PC-9 (cell line): Measurements from ENCODE around the gene MUS81. TPM values are rescaled to one million over a fixed set of nuclear protein-coding genes. Genes with fewer than 3 reads are reported as not detected.

Experiments used
- BruUV-seq: library from RNA; stranded (reverse); fragments of 400-500 nt; replicated peaks from 2 replicates; lab custom pipeline; 2021; lab: Mats Ljungman, UMichigan
- CTCF ChIA-PET: fragments of 300-600 bp; sonication (Branson Sonifier 250); formaldehyde crosslinking; loops from one replicate; lab custom pipeline; 2022; ENCODE audit warnings: antibody characterized with exemption; lab: Charles Lee
- POLR2A ChIA-PET: fragments of 300-600 bp; sonication (Branson Sonifier 250); formaldehyde crosslinking; loops from one replicate; lab custom pipeline; 2022; ENCODE audit warnings: antibody characterized with exemption; ENCODE audit not compliant: unreplicated experiment; lab: Charles Lee
- DNase-seq, 2 experiments: peaks; one replicate each; pipeline versions ENCODE4 v3.0.0 to v3.0.0-alpha.2; 2015 to 2022; ENCODE audit warnings: mixed read lengths in 1 of 2
- H2AFZ ChIP-seq: fragments of 200-600 bp; sonication (generic); 2 replicates; pipeline ENCODE4 v1.8.1; 2017; ENCODE audit warnings: antibody characterized with exemption
- H3F3A ChIP-seq: fragments of 200-600 bp; sonication (generic); 2 replicates; pipeline ENCODE4 v1.8.1; 2017; ENCODE audit warnings: antibody characterized with exemption, mild to moderate bottlenecking, low read depth; ENCODE audit not compliant: insufficient read depth
- H3K27ac ChIP-seq: fragments of 200-600 bp; sonication (generic); 2 replicates; pipeline ENCODE4 v1.6.1; 2016; ENCODE audit warnings: mixed run types
- H3K27me3 ChIP-seq: fragments of 200-600 bp; sonication (generic); 2 replicates; pipeline ENCODE4 v1.6.1; 2016; ENCODE audit warnings: low read depth, mixed run types; ENCODE audit not compliant: insufficient read depth
- H3K36me3 ChIP-seq: fragments of 200-600 bp; sonication (generic); 2 replicates; pipeline ENCODE4 v1.6.1; 2016; ENCODE audit warnings: low read depth, mixed run types
- H3K4me1 ChIP-seq: fragments of 200-600 bp; sonication (generic); replicated peaks from 2 replicates; pipeline ENCODE4 v1.6.1; 2016; ENCODE audit warnings: mixed run types; ENCODE audit not compliant: insufficient read depth
- H3K4me2 ChIP-seq: fragments of 200-600 bp; sonication (generic); 2 replicates; pipeline ENCODE4 v1.6.1; 2017; ENCODE audit warnings: mixed run types
- H3K4me3 ChIP-seq: fragments of 200-600 bp; sonication (generic); 2 replicates; pipeline ENCODE4 v1.6.1; 2016; ENCODE audit warnings: mixed run types
- H3K79me2 ChIP-seq: fragments of 200-600 bp; sonication (generic); 2 replicates; pipeline ENCODE4 v1.6.1; 2017; ENCODE audit warnings: low read depth, mixed run types
- H3K9me2 ChIP-seq: fragments of 200-600 bp; sonication (generic); 2 replicates; pipeline ENCODE4 v1.8.1; 2017; ENCODE audit warnings: mild to moderate bottlenecking; ENCODE audit not compliant: insufficient read depth
- H3K9me3 ChIP-seq: fragments of 200-600 bp; sonication (generic); 2 replicates; pipeline ENCODE4 v1.8.1; 2016; ENCODE audit warnings: low read depth; ENCODE audit not compliant: insufficient read depth
- H4K20me1 ChIP-seq: fragments of 200-600 bp; sonication (generic); 2 replicates; pipeline ENCODE4 v1.8.1; 2017; ENCODE audit not compliant: insufficient read depth
- CTCF ChIP-seq: fragments of 200-600 bp; sonication (generic); conservative IDR thresholded peaks from 2 replicates; pipeline ENCODE4 v1.6.1; 2017; ENCODE audit warnings: mixed run types, antibody characterized with exemption, mild to moderate bottlenecking, moderate library complexity
- EZH2 ChIP-seq: fragments of 200-600 bp; sonication (generic); IDR thresholded peaks from 2 replicates; pipeline ENCODE4 v1.8.0; 2017; ENCODE audit warnings: antibody characterized with exemption, low read depth
- intact Hi-C: fragments of 100-400 bp; cut with micrococcal nuclease; formaldehyde crosslinking; loops from one replicate; pipeline ENCODE4 v1.10.0; 2022; ENCODE audit not compliant: unreplicated experiment
- total RNA-seq: library from RNA; stranded (reverse); gene quantifications from 2 replicates; pipeline ENCODE4 v1.2.3, GENCODE V29; 2021

MUS81 gene
- total RNA-seq, 1 experiment from 2014 or later = 62.7 TPM

GRCh38 chr11:65872586-65873317 is 12.5 kb downstream of the MUS81 start, which contains the start of gene EFEMP2:
EFEMP2 (minus strand) TSS chr11:65872800; CDS start chr11:65872354, 446 bp downstream.
- Histone ChIP-seq H3K4me3 (peak within 1 kb of the TSS; percentile 61), H3K27ac (no peak within 1 kb of the TSS), H3K4me2 (peak within 1 kb of the TSS; percentile 78), H3K9me2 (no peaks in the 10 kb centered on the region), H3K36me3 (no peaks in the 10 kb centered on the region), H4K20me1 (no peaks in the 10 kb centered on the region), H3K27me3 (no peaks in the 10 kb centered on the region), H3K4me1 (peaks cover 4% of the 10 kb centered on the region; the same call in 1 of the 2 replicates), H2AFZ (peak within 1 kb of the TSS; percentile 87), H3K79me2 (no peaks in the 10 kb centered on the region), H3F3A (peaks cover 31% of the 10 kb centered on the region), H3K9me3 (no peaks in the 10 kb centered on the region)
- intact Hi-C loops = no loop called here
- ChIA-PET POLR2A (interaction anchor here (0.7 kb wide), 2 partner anchors 130 to 302 kb away, joined by 4 to 5 read pairs; partner anchors contain the start of genes BANF1 and ZNRD2), CTCF (interaction anchor here (0.5 to 0.7 kb wide), 2 partner anchors 12 to 191 kb away, joined by 3 to 7 read pairs; no protein-coding TSS in a partner anchor)
- TF ChIP-seq EZH2 (no peak), CTCF (no peak)
- BruUV-seq = no TSS peak
- peak in 1 of 2 experiments; percentile 44 for DNase-seq

GRCh38 chr11:65873318-65874156 is 13.3 kb downstream of the MUS81 start:
- peaks cover 4% of the 10 kb centered on the region; the same call in 1 of the 2 replicates for H3K4me1 ChIP-seq
- ChIA-PET POLR2A (interaction anchor here (0.6 to 0.8 kb wide), 3 partner anchors 64 to 209 kb away, joined by 4 to 6 read pairs (median 4); no protein-coding TSS in a partner anchor), CTCF (interaction anchor here (0.6 to 0.8 kb wide), 3 partner anchors 25 to 171 kb away, joined by 3 to 15 read pairs (median 3); no protein-coding TSS in a partner anchor)
- no peaks in the 10 kb centered on the region for H3K36me3 ChIP-seq
- TF ChIP-seq CTCF (no peak), EZH2 (no peak)
- H3F3A ChIP-seq = peaks cover 25% of the 10 kb centered on the region
- no TSS peak for BruUV-seq
- H2AFZ ChIP-seq = peak overlapping the region; percentile 87
- peak overlapping the region; percentile 78 for H3K4me2 ChIP-seq
- no peaks in the 10 kb centered on the region for H3K79me2 ChIP-seq
- H3K9me3 ChIP-seq = no peaks in the 10 kb centered on the region
- intact Hi-C loops = no loop called here
- H3K27me3 ChIP-seq = no peaks in the 10 kb centered on the region
- no peaks in the 10 kb centered on the region for H4K20me1 ChIP-seq
- no peaks in the 10 kb centered on the region for H3K9me2 ChIP-seq
- peak overlapping the region; percentile 61 for H3K4me3 ChIP-seq
- no peak overlapping the region for H3K27ac ChIP-seq
- peak; percentile 74 to 98 for DNase-seq

GRCh38 chr11:65879617-65880016 is 19.4 kb downstream of the MUS81 start, which contains the start of gene CTSW:
CTSW (plus strand) TSS chr11:65879837; CDS start chr11:65879855, 18 bp downstream.
- H3K36me3 ChIP-seq = 0 out of 2 replicates have a peak, but pooled peaks cover 11% of the 10 kb centered on the region
- H3F3A ChIP-seq = peaks cover 6% of the 10 kb centered on the region; the same call in 1 of the 2 replicates
- no peaks in the 10 kb centered on the region; the same call in 1 of the 2 replicates for H3K79me2 ChIP-seq
- H3K4me2 ChIP-seq = no peak within 1 kb of the TSS
- H3K9me2 ChIP-seq = no peaks in the 10 kb centered on the region
- H3K4me3 ChIP-seq = no peak within 1 kb of the TSS
- intact Hi-C loops = loop anchor here (10.0 kb wide), 1 partner anchor 185 kb away; no protein-coding TSS in a partner anchor
- ChIA-PET CTCF (no interaction called here), POLR2A (no interaction called here)
- H3K27me3 ChIP-seq = no peaks in the 10 kb centered on the region
- no peaks in the 10 kb centered on the region for H4K20me1 ChIP-seq
- TF ChIP-seq EZH2 (no peak), CTCF (no peak)
- no peak for DNase-seq
- H3K4me1 ChIP-seq = no peaks in the 10 kb centered on the region
- no peak within 1 kb of the TSS for H2AFZ ChIP-seq
- no peaks in the 10 kb centered on the region for H3K9me3 ChIP-seq
- BruUV-seq = no TSS peak
- H3K27ac ChIP-seq = no peak within 1 kb of the TSS
